Naive thymus-derived CD4-positive, alpha-beta T cell (primary cell): ENCODE results near the gene FNDC3A. TPM values are rescaled to one million over a fixed set of nuclear protein-coding genes. Genes with fewer than 3 reads are reported as not detected.
A peak's percentile ranks its signal among the peaks of the same experiment; 100 is the strongest.

Experiments
- ATAC-seq: fragments of 150-1000 bp; cut with Tn5 transposase; 2 replicates; pipeline ENCODE4 v1.10.0; 2021; ENCODE audit warnings: mild to moderate bottlenecking, moderate library complexity
- CTCF ChIA-PET: fragments of 350-600 bp; sonication (Branson Sonifier 250); formaldehyde crosslinking; loops from one replicate; lab custom pipeline; 2021; ENCODE audit warnings: antibody characterized with exemption; lab: Charles Lee
- POLR2A ChIA-PET: fragments of 350-600 bp; sonication (Branson Sonifier 250); formaldehyde crosslinking; loops from one replicate; lab custom pipeline; 2021; ENCODE audit warnings: antibody characterized with exemption, inconsistent platforms; lab: Charles Lee
- DNase-seq, 9 donors: peaks; one replicate each; pipeline versions ENCODE4 v3.0.0 to v3.0.0-alpha.2; 2020 to 2022; ENCODE audit warnings: mixed read lengths in 1 of 9
- H3K27ac ChIP-seq: one replicate; pipeline ENCODE4 v1.7.0; 2013; ENCODE audit warnings: mild to moderate bottlenecking, low read depth, low read length, moderate library complexity
- H3K27me3 ChIP-seq, 2 donors: one replicate each; pipeline ENCODE4 v1.7.0; 2013; ENCODE audit warnings: low read length in 2 of 2, mild to moderate bottlenecking in 2 of 2, moderate library complexity in 2 of 2; ENCODE audit not compliant: control insufficient read depth in 2 of 2, insufficient read depth in 2 of 2
- H3K36me3 ChIP-seq, 3 experiments: 1 replicate in 2 of 3; 2 replicates in 1 of 3; pipeline ENCODE4 v1.7.0; 2013; ENCODE audit warnings: low read length in 3 of 3, mild to moderate bottlenecking in 3 of 3, moderate library complexity in 1 of 3; ENCODE audit not compliant: insufficient read depth in 3 of 3, control insufficient read depth in 2 of 3
- H3K4me1 ChIP-seq, 2 donors: one replicate each; pipeline ENCODE4 v1.7.0; 2013; ENCODE audit warnings: low read length in 2 of 2, mild to moderate bottlenecking in 2 of 2, moderate library complexity in 1 of 2; ENCODE audit not compliant: control insufficient read depth in 2 of 2, insufficient read depth in 2 of 2
- H3K4me3 ChIP-seq: 2 replicates; pipeline ENCODE4 v1.7.0; 2013; ENCODE audit warnings: mild to moderate bottlenecking, low read length
- H3K9me3 ChIP-seq, 3 experiments: 1 replicate in 2 of 3; 2 replicates in 1 of 3; pipeline ENCODE4 v1.7.0; 2013; ENCODE audit warnings: low read length in 3 of 3; ENCODE audit not compliant: control insufficient read depth in 2 of 3
- H3K27ac Mint-ChIP-seq, 9 donors: one replicate each; pipeline ENCODE4 v1.8.0; 2020 to 2022; ENCODE audit warnings: mixed read lengths in 9 of 9, mild to moderate bottlenecking in 8 of 9, moderate library complexity in 5 of 9, inconsistent platforms in 2 of 9
- H3K27me3 Mint-ChIP-seq, 5 donors: one replicate each; pipeline ENCODE4 v1.8.0; 2021 to 2022; ENCODE audit warnings: mixed read lengths in 5 of 5, mild to moderate bottlenecking in 1 of 5
- H3K36me3 Mint-ChIP-seq, 5 donors: one replicate each; pipeline ENCODE4 v1.8.0; 2020 to 2022; ENCODE audit warnings: mixed read lengths in 5 of 5, mild to moderate bottlenecking in 3 of 5, inconsistent platforms in 1 of 5
- H3K4me1 Mint-ChIP-seq, 7 donors: one replicate each; pipeline ENCODE4 v1.8.0; 2020 to 2022; ENCODE audit warnings: mixed read lengths in 7 of 7, mild to moderate bottlenecking in 3 of 7, inconsistent platforms in 1 of 7
- H3K4me3 Mint-ChIP-seq, 10 donors: one replicate each; pipeline ENCODE4 v1.8.0; 2020 to 2022; ENCODE audit warnings: mild to moderate bottlenecking in 10 of 10, mixed read lengths in 10 of 10, moderate library complexity in 6 of 10, inconsistent platforms in 2 of 10
- H3K9me3 Mint-ChIP-seq, 11 donors: one replicate each; pipeline ENCODE4 v1.8.0; 2020 to 2022; ENCODE audit warnings: mixed read lengths in 11 of 11, mild to moderate bottlenecking in 4 of 11, inconsistent platforms in 1 of 11, moderate library complexity in 1 of 11
- intact Hi-C, 2 donors: fragments of 100-400 bp; cut with micrococcal nuclease; formaldehyde crosslinking; loops; one replicate each; pipeline ENCODE4 v1.15.1; 2023
- polyA plus RNA-seq, 2 donors: library from polyadenylated mRNA; unstranded; fragments of 300-500 nt; fragmentation: Illumina TruSeq; gene quantifications; one replicate each; pipeline ENCODE4 v1.2.3, GENCODE V29; 2021
- total RNA-seq, 6 experiments: library from RNA in 5 of 6; stranded (reverse) in 5 of 6; gene quantifications; 1 replicate in 5 of 6; 2 replicates in 1 of 6; pipeline ENCODE4 v1.2.3 and lab custom pipeline; 2021 to 2026

The FNDC3A gene
- total and polyA plus RNA-seq, 7 experiments from 2014 or later = 12.0 to 46.4 (median 35.4) TPM

- Mint-ChIP-seq H3K9me3 (no peaks in the 10 kb centered on the region), H3K27me3 (peaks cover 0 to 33% (median 0%) of the 10 kb centered on the region in 5 donors), H3K4me1 (peaks cover 0 to 2% (median 0%) of the 10 kb centered on the region in 7 donors), H3K27ac (no peak overlapping the region), H3K36me3 (no peaks in the 10 kb centered on the region), H3K4me3 (no peak overlapping the region)
- H3K27me3 ChIP-seq = no peaks in the 10 kb centered on the region
- H3K9me3 ChIP-seq = no peaks in the 10 kb centered on the region
- no peak overlapping the region for H3K27ac ChIP-seq
- intact Hi-C loops = no loop called here
- no peak for ATAC-seq
- DNase-seq = no peak
- no peaks in the 10 kb centered on the region for H3K36me3 ChIP-seq
- no peak overlapping the region for H3K4me3 ChIP-seq
- ChIA-PET CTCF (interaction anchor here (0.6 to 2.5 kb wide), 2 partner anchors 43 to 368 kb away, joined by 4 to 24 read pairs; no protein-coding TSS in a partner anchor), POLR2A (interaction anchor here (0.6 kb wide), 1 partner anchor 314 kb away, joined by 3 read pairs; no protein-coding TSS in a partner anchor)
- no peaks in the 10 kb centered on the region for H3K4me1 ChIP-seq
Observed at GRCh38 chr13:49238621-49239020, 262.9 kb downstream of the FNDC3A start.

- DNase-seq (peak in 5 of 9 donors; percentile 21 to 36 (median 33)), ATAC-seq (peak; percentile 85)
- H3K36me3 Mint-ChIP-seq = no peaks in the 10 kb centered on the region
- Histone ChIP-seq H3K36me3 (no peaks in the 10 kb centered on the region), H3K27ac (no peak overlapping the region), H3K4me1 (no peaks in the 10 kb centered on the region), H3K9me3 (no peaks in the 10 kb centered on the region), H3K27me3 (no peaks in the 10 kb centered on the region), H3K4me3 (no peak overlapping the region)
- peaks cover 0 to 41% (median 0%) of the 10 kb centered on the region in 5 donors for H3K27me3 Mint-ChIP-seq
- peaks cover 0 to 2% (median 0%) of the 10 kb centered on the region in 11 donors for H3K9me3 Mint-ChIP-seq
- no peak overlapping the region for H3K4me3 Mint-ChIP-seq
- H3K4me1 Mint-ChIP-seq = peaks cover 0 to 2% (median 0%) of the 10 kb centered on the region in 7 donors
- intact Hi-C loops = loop anchor here (1.0 to 10.0 kb wide), 4 partner anchors 41 to 585 kb away; partner anchors contain the start of gene CYSLTR2 (in 1 of the 2)
- ChIA-PET CTCF (interaction anchor here (0.7 to 2.5 kb wide), 9 partner anchors 9 to 329 kb away, joined by 3 to 24 read pairs (median 3); no protein-coding TSS in a partner anchor), POLR2A (interaction anchor here (0.6 kb wide), 1 partner anchor 9 kb away, joined by 3 read pairs; no protein-coding TSS in a partner anchor)
- no peak overlapping the region for H3K27ac Mint-ChIP-seq
Observed at GRCh38 chr13:49240017-49240416, 264.3 kb downstream of the FNDC3A start.

GRCh38 chr13:49241296-49241695, 265.6 kb downstream of the FNDC3A start:
- H3K4me3 Mint-ChIP-seq = no peak overlapping the region
- Histone ChIP-seq H3K4me3 (no peak overlapping the region), H3K9me3 (no peaks in the 10 kb centered on the region), H3K4me1 (no peaks in the 10 kb centered on the region), H3K27ac (no peak overlapping the region), H3K27me3 (no peaks in the 10 kb centered on the region), H3K36me3 (no peaks in the 10 kb centered on the region)
- intact Hi-C loops = loop anchor here in 1 of 2 donors (2.0 to 10.0 kb wide), 2 partner anchors 366 to 586 kb away; partner anchors contain the start of gene CYSLTR2
- peaks cover 0 to 2% (median 0%) of the 10 kb centered on the region in 11 donors for H3K9me3 Mint-ChIP-seq
- peaks cover 0 to 2% (median 0%) of the 10 kb centered on the region in 7 donors for H3K4me1 Mint-ChIP-seq
- H3K36me3 Mint-ChIP-seq = no peaks in the 10 kb centered on the region
- no peak overlapping the region for H3K27ac Mint-ChIP-seq
- DNase-seq (no peak), ATAC-seq (no peak)
- H3K27me3 Mint-ChIP-seq = peaks cover 0 to 37% (median 0%) of the 10 kb centered on the region in 5 donors
- POLR2A ChIA-PET = no interaction called here
- CTCF ChIA-PET = no interaction called here

- DNase-seq (no peak), ATAC-seq (no peak)
- POLR2A ChIA-PET = interaction anchor here (1.1 kb wide), 1 partner anchor 9 kb away, joined by 3 read pairs; no protein-coding TSS in a partner anchor
- H3K27ac Mint-ChIP-seq = no peak overlapping the region
- CTCF ChIA-PET = interaction anchor here (2.1 kb wide), 1 partner anchor 34 kb away, joined by 6 read pairs; no protein-coding TSS in a partner anchor
- Histone ChIP-seq H3K36me3 (peaks cover 0 to 6% (median 0%) of the 10 kb centered on the region in 3 experiments), H3K27me3 (no peaks in the 10 kb centered on the region), H3K4me1 (peaks cover 0 to 3% of the 10 kb centered on the region in 2 donors), H3K9me3 (no peaks in the 10 kb centered on the region), H3K27ac (no peak overlapping the region), H3K4me3 (no peak overlapping the region)
- H3K9me3 Mint-ChIP-seq = peaks cover 0 to 2% (median 0%) of the 10 kb centered on the region in 11 donors
- intact Hi-C loops = loop anchor here (5.0 to 10.0 kb wide), 4 partner anchors 133 to 877 kb away; partner anchors contain the start of genes CYSLTR2 (in 1 of the 2) and SPRYD7 (in 1 of the 2)
- H3K4me3 Mint-ChIP-seq = no peak overlapping the region
- peaks cover 0 to 30% (median 0%) of the 10 kb centered on the region in 5 donors for H3K27me3 Mint-ChIP-seq
- peaks cover 10 to 34% (median 31%) of the 10 kb centered on the region in 7 donors for H3K4me1 Mint-ChIP-seq
- peaks cover 0 to 3% (median 1%) of the 10 kb centered on the region in 5 donors for H3K36me3 Mint-ChIP-seq
Observed at GRCh38 chr13:49245101-49245500, 269.4 kb downstream of the FNDC3A start.

GRCh38 chr13:49246850-49247642, 271.3 kb downstream of the FNDC3A start:
- H3K4me1 Mint-ChIP-seq = peaks cover 13 to 53% (median 48%) of the 10 kb centered on the region in 7 donors
- Histone ChIP-seq H3K9me3 (no peaks in the 10 kb centered on the region), H3K36me3 (peaks cover 0 to 6% (median 0%) of the 10 kb centered on the region in 3 experiments), H3K27ac (peak overlapping the region; percentile 75), H3K4me3 (peak overlapping the region; percentile 93), H3K27me3 (no peaks in the 10 kb centered on the region), H3K4me1 (peaks cover 0 to 3% of the 10 kb centered on the region in 2 donors)
- peaks cover 0 to 30% (median 0%) of the 10 kb centered on the region in 5 donors for H3K27me3 Mint-ChIP-seq
- peaks cover 0 to 2% (median 0%) of the 10 kb centered on the region in 11 donors for H3K9me3 Mint-ChIP-seq
- peaks cover 0 to 7% (median 3%) of the 10 kb centered on the region in 5 donors for H3K36me3 Mint-ChIP-seq
- intact Hi-C loops = loop anchor here (1.0 to 10.0 kb wide), 9 partner anchors 11 to 875 kb away; partner anchors contain the start of genes CYSLTR2 (in 1 of the 2), KPNA3 (in 1 of the 2) and SPRYD7 (in 1 of the 2)
- ATAC-seq = peak; percentile 74
- POLR2A ChIA-PET = interaction anchor here (0.6 to 1.9 kb wide), 5 partner anchors 10 to 234 kb away, joined by 3 to 14 read pairs (median 3); no protein-coding TSS in a partner anchor
- CTCF ChIA-PET = interaction anchor here (1.1 to 1.9 kb wide), 2 partner anchors 33 to 359 kb away, joined by 3 to 8 read pairs; no protein-coding TSS in a partner anchor
- no peak for DNase-seq
- peak overlapping the region; percentile 92 to 97 (median 95) for H3K27ac Mint-ChIP-seq
- peak overlapping the region; percentile 94 to 99 (median 98) for H3K4me3 Mint-ChIP-seq
